Esophagus squamous epithelium (tissue), 4 donors: ENCODE results near the gene WDR70.
"Not testable (repeated sequence)": the region's sequence is repeated elsewhere in the genome, so short reads cannot be mapped to it uniquely, and the experiment has no call there.

ENCODE experiments used
- POLR2A ChIP-seq, 4 donors: fragments of 450-650 bp; IDR thresholded peaks; one replicate each; pipeline ENCODE4 v1.6.1; 2017; ENCODE audit warnings: antibody characterized with exemption in 4 of 4, mild to moderate bottlenecking in 4 of 4, moderate library complexity in 3 of 4
- TF ChIP-seq, protein P1 (sequence below), 6 experiments: fragments of 450-650 bp in 4 of 6; fragments of 200-600 bp in 2 of 6; sonication (generic) in 2 of 6; IDR thresholded peaks; one replicate each; pipeline ENCODE4 v1.5.1; 2016 to 2019; ENCODE audit warnings: antibody characterized with exemption in 6 of 6, mild to moderate bottlenecking in 4 of 6, moderate library complexity in 4 of 6

DNA sequence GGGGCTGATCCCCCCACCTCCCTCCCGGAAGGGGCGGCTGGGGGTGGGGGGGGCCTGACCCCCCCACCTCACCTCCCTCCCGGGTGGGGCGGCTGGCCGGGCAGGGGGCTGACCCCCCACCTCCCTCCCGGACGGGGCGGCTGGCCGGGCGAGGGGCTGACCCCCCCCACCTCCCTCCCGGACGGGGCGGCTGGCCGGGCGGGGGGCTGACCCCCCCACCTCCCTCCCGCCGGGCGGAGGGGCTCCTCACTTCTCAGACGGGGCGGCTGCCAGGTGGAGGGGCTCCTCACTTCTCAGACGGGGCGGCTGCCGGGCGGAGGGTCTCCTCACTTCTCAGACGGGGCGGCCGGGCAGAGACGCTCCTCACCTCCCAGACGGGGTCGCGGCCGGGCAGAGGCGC is 36.3 kb downstream of the WDR70 start:
- TF ChIP-seq, protein P1, sequence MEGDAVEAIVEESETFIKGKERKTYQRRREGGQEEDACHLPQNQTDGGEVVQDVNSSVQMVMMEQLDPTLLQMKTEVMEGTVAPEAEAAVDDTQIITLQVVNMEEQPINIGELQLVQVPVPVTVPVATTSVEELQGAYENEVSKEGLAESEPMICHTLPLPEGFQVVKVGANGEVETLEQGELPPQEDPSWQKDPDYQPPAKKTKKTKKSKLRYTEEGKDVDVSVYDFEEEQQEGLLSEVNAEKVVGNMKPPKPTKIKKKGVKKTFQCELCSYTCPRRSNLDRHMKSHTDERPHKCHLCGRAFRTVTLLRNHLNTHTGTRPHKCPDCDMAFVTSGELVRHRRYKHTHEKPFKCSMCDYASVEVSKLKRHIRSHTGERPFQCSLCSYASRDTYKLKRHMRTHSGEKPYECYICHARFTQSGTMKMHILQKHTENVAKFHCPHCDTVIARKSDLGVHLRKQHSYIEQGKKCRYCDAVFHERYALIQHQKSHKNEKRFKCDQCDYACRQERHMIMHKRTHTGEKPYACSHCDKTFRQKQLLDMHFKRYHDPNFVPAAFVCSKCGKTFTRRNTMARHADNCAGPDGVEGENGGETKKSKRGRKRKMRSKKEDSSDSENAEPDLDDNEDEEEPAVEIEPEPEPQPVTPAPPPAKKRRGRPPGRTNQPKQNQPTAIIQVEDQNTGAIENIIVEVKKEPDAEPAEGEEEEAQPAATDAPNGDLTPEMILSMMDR (IDR thresholded peaks at IDR 0.05) = not testable (repeated sequence)
- not testable (repeated sequence) for TF ChIP-seq POLR2A (IDR thresholded peaks at IDR 0.05)
